ENCODE data around the gene PIP. TPM values are rescaled to one million over a fixed set of nuclear protein-coding genes. Genes with fewer than 3 reads are reported as not detected.
"Not testable (repeated sequence)": the region's sequence is repeated elsewhere in the genome, so short reads cannot be mapped to it uniquely, and the experiment has no call there.

The PIP gene
- total and polyA plus RNA-seq, 7 experiments from 2014 or later = not detected

DNA sequence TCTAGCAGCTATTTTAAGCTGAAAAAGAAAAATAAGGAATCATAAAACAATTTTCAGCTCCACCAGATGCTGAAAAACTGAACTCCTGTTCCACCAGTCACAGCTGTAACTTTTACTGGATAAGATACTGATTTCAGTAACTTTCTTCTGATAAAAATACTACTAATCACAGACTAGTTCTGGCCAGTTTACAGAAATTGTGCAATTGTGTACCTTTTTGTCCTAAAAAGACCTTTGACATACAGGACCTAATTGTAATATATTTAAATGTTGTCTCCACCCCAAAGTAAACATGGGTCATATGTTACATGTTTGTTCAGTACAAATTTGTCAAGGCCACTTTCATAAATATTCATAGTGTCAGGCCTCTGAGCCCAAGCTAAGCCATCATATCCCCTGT, 27.1 kb upstream of the PIP start:
- peaks cover 0 to 5% (median 0%) of the 10 kb centered on the region in 5 donors for H3K27me3 Mint-ChIP-seq
- Histone ChIP-seq H3K4me1 (ENCODE audit: control insufficient read depth in 2 of 2, insufficient read depth in 2 of 2, low read length in 2 of 2) (no peaks in the 10 kb centered on the region), H3K36me3 (ENCODE audit: control insufficient read depth in 2 of 3, insufficient read depth in 3 of 3, low read length in 3 of 3) (no peaks in the 10 kb centered on the region), H3K27me3 (ENCODE audit: control insufficient read depth in 2 of 2, insufficient read depth in 2 of 2, low read length in 2 of 2) (no peaks in the 10 kb centered on the region), H3K9me3 (ENCODE audit: control insufficient read depth in 2 of 3, low read length in 3 of 3) (peaks cover 0 to under 1% (median under 1%) of the 10 kb centered on the region in 3 experiments), H3K4me3 (ENCODE audit: low read length) (no peak overlapping the region), H3K27ac (ENCODE audit: low read depth, low read length) (no peak overlapping the region)
- H3K27ac Mint-ChIP-seq = no peak overlapping the region
- CTCF ChIA-PET = no interaction called here
- peaks cover 0 to 10% (median 0%) of the 10 kb centered on the region in 5 donors for H3K36me3 Mint-ChIP-seq
- H3K9me3 Mint-ChIP-seq = peaks cover 2 to 15% (median 9%) of the 10 kb centered on the region in 11 donors
- intact Hi-C loops (cut with micrococcal nuclease) = no loop called here
- no peaks in the 10 kb centered on the region for H3K4me1 Mint-ChIP-seq
- DNase-seq (no peak), ATAC-seq (no peak)
- POLR2A ChIA-PET = no interaction called here
- H3K4me3 Mint-ChIP-seq = no peak overlapping the region

GRCh38 chr7:143108019-143108418, 23.9 kb upstream of the PIP start:
- H3K4me3 Mint-ChIP-seq = not testable (repeated sequence)

GRCh38 chr7:143117395-143117794, 14.5 kb upstream of the PIP start:
- Histone ChIP-seq H3K4me1 (ENCODE audit: control insufficient read depth in 2 of 2, insufficient read depth in 2 of 2, low read length in 2 of 2) (no peaks in the 10 kb centered on the region), H3K4me3 (ENCODE audit: low read length) (no peak overlapping the region), H3K27me3 (ENCODE audit: control insufficient read depth in 2 of 2, insufficient read depth in 2 of 2, low read length in 2 of 2) (no peaks in the 10 kb centered on the region), H3K27ac (ENCODE audit: low read depth, low read length) (no peak overlapping the region), H3K9me3 (ENCODE audit: control insufficient read depth in 2 of 3, low read length in 3 of 3) (no peaks in the 10 kb centered on the region), H3K36me3 (ENCODE audit: control insufficient read depth in 2 of 3, insufficient read depth in 3 of 3, low read length in 3 of 3) (no peaks in the 10 kb centered on the region)
- CTCF ChIA-PET = no interaction called here
- H3K4me1 Mint-ChIP-seq = no peaks in the 10 kb centered on the region
- H3K4me3 Mint-ChIP-seq = no peak overlapping the region
- peaks cover 0 to 11% (median 0%) of the 10 kb centered on the region in 5 donors for H3K36me3 Mint-ChIP-seq
- DNase-seq (no peak), ATAC-seq (no peak)
- POLR2A ChIA-PET = no interaction called here
- peaks cover 0 to 65% (median 21%) of the 10 kb centered on the region in 11 donors for H3K9me3 Mint-ChIP-seq
- intact Hi-C loops (cut with micrococcal nuclease) = no loop called here
- H3K27me3 Mint-ChIP-seq = peaks cover 0 to 22% (median 14%) of the 10 kb centered on the region in 5 donors
- no peak overlapping the region for H3K27ac Mint-ChIP-seq

More at GRCh38 chr7:143108019-143108418, 23.9 kb upstream of the PIP start:
- H3K9me3 Mint-ChIP-seq; ATAC-seq; H3K4me3 ChIP-seq (ENCODE audit: low read length); H3K27ac Mint-ChIP-seq; CTCF ChIA-PET; H3K36me3 ChIP-seq (ENCODE audit: control insufficient read depth in 2 of 3, insufficient read depth in 3 of 3, low read length in 3 of 3); DNase-seq; H3K36me3 Mint-ChIP-seq; H3K27me3 ChIP-seq (ENCODE audit: control insufficient read depth in 2 of 2, insufficient read depth in 2 of 2, low read length in 2 of 2); H3K27ac ChIP-seq (ENCODE audit: low read depth, low read length); H3K9me3 ChIP-seq (ENCODE audit: control insufficient read depth in 2 of 3, low read length in 3 of 3); H3K4me1 Mint-ChIP-seq; H3K27me3 Mint-ChIP-seq; POLR2A ChIA-PET; H3K4me1 ChIP-seq (ENCODE audit: control insufficient read depth in 2 of 2, insufficient read depth in 2 of 2, low read length in 2 of 2); intact Hi-C loops (cut with micrococcal nuclease): not testable (repeated sequence)

DNA sequence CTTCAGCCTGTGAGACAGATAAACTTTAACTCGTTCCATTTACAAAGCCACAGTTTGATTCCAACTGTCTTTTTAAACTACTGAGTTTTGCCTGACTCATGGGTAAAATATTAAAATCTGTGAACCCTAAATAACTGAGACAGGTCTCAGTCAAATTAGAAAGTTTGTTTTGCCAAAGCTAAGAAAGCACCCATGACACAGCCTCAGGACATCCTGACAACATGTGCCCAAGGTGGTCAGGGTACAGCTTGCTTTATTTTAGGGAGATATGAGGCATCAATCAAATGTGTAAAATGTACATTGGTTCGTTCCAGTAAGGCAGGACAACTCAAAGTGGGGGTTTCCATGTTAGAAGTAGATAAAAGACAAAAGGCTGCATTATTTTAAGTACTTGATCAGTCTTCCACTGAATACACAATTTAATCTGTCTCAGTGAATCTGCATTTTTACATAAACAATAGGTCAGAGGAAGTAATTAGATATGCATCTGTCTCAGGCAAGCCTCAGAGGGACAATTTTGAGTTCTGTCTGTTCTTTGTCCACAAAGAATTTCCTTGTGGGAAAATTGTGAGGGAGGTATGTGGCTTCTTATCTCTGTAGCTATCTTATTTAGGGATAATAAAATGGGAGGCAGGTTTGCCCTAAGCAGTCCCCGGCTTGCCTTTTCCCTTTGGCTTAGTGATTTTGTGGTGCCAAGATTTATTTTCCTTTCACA, 11.0 kb upstream of the PIP start:
- DNase-seq = no peak
- POLR2A ChIA-PET = no interaction called here
- Histone ChIP-seq H3K4me1 (ENCODE audit: control insufficient read depth in 2 of 2, insufficient read depth in 2 of 2, low read length in 2 of 2) (no peaks in the 10 kb centered on the region), H3K4me3 (ENCODE audit: low read length) (no peak overlapping the region), H3K9me3 (ENCODE audit: control insufficient read depth in 2 of 3, low read length in 3 of 3) (no peaks in the 10 kb centered on the region), H3K27ac (ENCODE audit: low read depth, low read length) (no peak overlapping the region), H3K36me3 (ENCODE audit: control insufficient read depth in 2 of 3, insufficient read depth in 3 of 3, low read length in 3 of 3) (no peaks in the 10 kb centered on the region), H3K27me3 (ENCODE audit: control insufficient read depth in 2 of 2, insufficient read depth in 2 of 2, low read length in 2 of 2) (no peaks in the 10 kb centered on the region)
- Mint-ChIP-seq H3K27me3 (peaks cover 0 to 13% (median 0%) of the 10 kb centered on the region in 5 donors), H3K9me3 (peaks cover 4 to 65% (median 20%) of the 10 kb centered on the region in 11 donors), H3K4me1 (peaks cover 0 to 2% (median 0%) of the 10 kb centered on the region in 7 donors), H3K27ac (no peak overlapping the region), H3K36me3 (peaks cover 0 to 5% (median 0%) of the 10 kb centered on the region in 5 donors), H3K4me3 (no peak overlapping the region)
- CTCF ChIA-PET = no interaction called here
- ATAC-seq = no peak
- intact Hi-C loops (cut with micrococcal nuclease) = no loop called here

DNA sequence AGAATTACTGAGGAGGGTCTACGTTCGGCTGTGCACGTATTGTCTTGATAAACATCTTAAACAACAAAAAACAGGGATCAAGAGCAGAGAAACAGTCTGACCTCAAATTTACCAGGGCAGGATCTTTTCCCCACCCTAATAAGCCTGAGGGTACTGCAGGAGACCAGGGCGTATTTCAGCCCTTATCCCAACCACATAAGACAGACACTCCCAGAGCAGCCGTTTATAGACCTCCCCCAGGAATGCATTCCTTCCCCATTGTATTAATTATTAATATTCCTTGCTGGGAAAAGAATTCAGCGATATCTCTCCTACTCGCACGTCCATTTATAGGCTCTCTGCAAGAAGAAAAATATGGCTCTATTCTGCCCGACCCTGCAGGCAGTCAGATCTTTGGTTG, 8.6 kb upstream of the PIP start:
- H3K9me3 ChIP-seq (ENCODE audit: control insufficient read depth in 2 of 3, low read length in 3 of 3); H3K27ac Mint-ChIP-seq; H3K36me3 ChIP-seq (ENCODE audit: control insufficient read depth in 2 of 3, insufficient read depth in 3 of 3, low read length in 3 of 3); intact Hi-C loops (cut with micrococcal nuclease); H3K4me1 ChIP-seq (ENCODE audit: control insufficient read depth in 2 of 2, insufficient read depth in 2 of 2, low read length in 2 of 2); H3K27me3 ChIP-seq (ENCODE audit: control insufficient read depth in 2 of 2, insufficient read depth in 2 of 2, low read length in 2 of 2); H3K36me3 Mint-ChIP-seq; H3K27ac ChIP-seq (ENCODE audit: low read depth, low read length); POLR2A ChIA-PET; ATAC-seq; H3K4me3 ChIP-seq (ENCODE audit: low read length); DNase-seq; H3K4me1 Mint-ChIP-seq; H3K4me3 Mint-ChIP-seq; CTCF ChIA-PET: not testable (repeated sequence)
- Mint-ChIP-seq H3K9me3 (peaks cover 4 to 62% (median 24%) of the 10 kb centered on the region in 11 donors), H3K27me3 (peaks cover 5 to 17% (median 15%) of the 10 kb centered on the region in 5 donors)

GRCh38 chr7:143126146-143126545, 5.7 kb upstream of the PIP start:
- no peaks in the 10 kb centered on the region for H3K9me3 ChIP-seq (ENCODE audit: control insufficient read depth in 2 of 3, low read length in 3 of 3)
- DNase-seq = no peak
- Mint-ChIP-seq H3K27ac (no peak overlapping the region), H3K9me3 (peaks cover 4 to 55% (median 15%) of the 10 kb centered on the region in 11 donors), H3K4me1 (peaks cover 0 to 3% (median 0%) of the 10 kb centered on the region in 7 donors), H3K27me3 (peaks cover 15 to 28% (median 18%) of the 10 kb centered on the region in 5 donors), H3K4me3 (no peak overlapping the region), H3K36me3 (peaks cover 0 to 4% (median 0%) of the 10 kb centered on the region in 5 donors)
- no peaks in the 10 kb centered on the region for H3K36me3 ChIP-seq (ENCODE audit: control insufficient read depth in 2 of 3, insufficient read depth in 3 of 3, low read length in 3 of 3)
- no peaks in the 10 kb centered on the region for H3K4me1 ChIP-seq (ENCODE audit: control insufficient read depth in 2 of 2, insufficient read depth in 2 of 2, low read length in 2 of 2)
- ChIA-PET POLR2A (no interaction called here), CTCF (no interaction called here)
- intact Hi-C loops (cut with micrococcal nuclease) = no loop called here
- peak; percentile 85 for ATAC-seq
- H3K27ac ChIP-seq (ENCODE audit: low read depth, low read length) = no peak overlapping the region
- H3K27me3 ChIP-seq (ENCODE audit: control insufficient read depth in 2 of 2, insufficient read depth in 2 of 2, low read length in 2 of 2) = no peaks in the 10 kb centered on the region
- H3K4me3 ChIP-seq (ENCODE audit: low read length) = no peak overlapping the region

DNA sequence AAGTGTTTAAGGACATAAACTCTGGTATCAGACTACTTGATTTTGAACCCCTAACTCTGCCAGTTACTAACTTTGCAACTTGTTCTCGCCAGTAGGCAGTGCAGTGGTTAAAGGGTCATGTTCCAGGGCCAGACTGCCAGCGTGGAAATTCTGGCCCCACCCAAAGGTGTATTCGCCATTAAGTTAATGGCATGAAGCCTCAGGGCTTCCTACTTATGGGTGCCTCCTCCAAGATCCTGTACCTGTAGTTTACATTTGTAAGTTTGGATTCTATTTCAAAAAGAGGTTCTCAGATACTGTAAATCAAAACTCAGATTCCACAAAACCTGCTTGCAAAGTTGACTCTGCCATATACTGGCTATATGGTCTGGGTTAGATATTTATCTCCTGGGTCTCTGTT, 2.8 kb upstream of the PIP start:
- Histone ChIP-seq H3K4me3 (ENCODE audit: low read length) (no peak overlapping the region), H3K4me1 (ENCODE audit: control insufficient read depth in 2 of 2, insufficient read depth in 2 of 2, low read length in 2 of 2) (no peaks in the 10 kb centered on the region), H3K27ac (ENCODE audit: low read depth, low read length) (no peak overlapping the region), H3K36me3 (ENCODE audit: control insufficient read depth in 2 of 3, insufficient read depth in 3 of 3, low read length in 3 of 3) (no peaks in the 10 kb centered on the region), H3K27me3 (ENCODE audit: control insufficient read depth in 2 of 2, insufficient read depth in 2 of 2, low read length in 2 of 2) (no peaks in the 10 kb centered on the region), H3K9me3 (ENCODE audit: control insufficient read depth in 2 of 3, low read length in 3 of 3) (no peaks in the 10 kb centered on the region)
- H3K36me3 Mint-ChIP-seq = peaks cover 0 to 4% (median 0%) of the 10 kb centered on the region in 5 donors
- DNase-seq (no peak), ATAC-seq (no peak)
- H3K4me3 Mint-ChIP-seq = no peak overlapping the region
- no peak overlapping the region for H3K27ac Mint-ChIP-seq
- CTCF ChIA-PET = no interaction called here
- intact Hi-C loops (cut with micrococcal nuclease) = no loop called here
- peaks cover 0 to 30% (median 15%) of the 10 kb centered on the region in 11 donors for H3K9me3 Mint-ChIP-seq
- POLR2A ChIA-PET = no interaction called here
- peaks cover 0 to 3% (median 0%) of the 10 kb centered on the region in 7 donors for H3K4me1 Mint-ChIP-seq
- peaks cover 15 to 36% (median 32%) of the 10 kb centered on the region in 5 donors for H3K27me3 Mint-ChIP-seq

All from naive thymus-derived CD4-positive, alpha-beta T cell (primary cell).